ENCODE measurements around the gene MSH5. TPM values are rescaled to one million over a fixed set of nuclear protein-coding genes. Genes with fewer than 3 reads are reported as not detected.
"Not testable (repeated sequence)": the region's sequence is repeated elsewhere in the genome, so short reads cannot be mapped to it uniquely, and the experiment has no call there.

Gene MSH5
- total RNA-seq, 1 experiment from 2014 or later, result 90.4 TPM

GRCh38 chr6:31708224-31708623 is 31.6 kb upstream of the MSH5 start:
- Histone ChIP-seq H3K4me1 (ENCODE audit: control insufficient read depth in 1 of 2, insufficient read depth in 2 of 2, low read length in 2 of 2) (peaks cover 6 to 20% of the 10 kb centered on the region in 2 experiments; a peak in 3 of 4 replicates), H4K20me1 (ENCODE audit: insufficient read depth) (no peaks in the 10 kb centered on the region), H3K9me2 (ENCODE audit: insufficient read depth) (no peaks in the 10 kb centered on the region), H3K79me2 (ENCODE audit: insufficient read depth, low read length) (no peaks in the 10 kb centered on the region), H2AFZ (ENCODE audit: low read depth, low read length, poor library complexity, severe bottlenecking) (no peak overlapping the region), H3K27me3 (ENCODE audit: insufficient read depth, low read length) (no peaks in the 10 kb centered on the region), H3K9me3 (ENCODE audit: control insufficient read depth in 1 of 2, insufficient read depth in 1 of 2, low read depth in 1 of 2, low read length in 2 of 2) (no peaks in the 10 kb centered on the region), H3K9ac (ENCODE audit: low read length) (no peak overlapping the region), H3K4me2 (ENCODE audit: low read length) (no peak overlapping the region), H3K36me3 (ENCODE audit: control insufficient read depth in 1 of 2, insufficient read depth in 2 of 2, low read length in 2 of 2) (no peaks in the 10 kb centered on the region), H3K4me3 (replicated peaks in 1 of 2; ENCODE audit: low read depth in 1 of 2, low read length in 2 of 2) (no peak overlapping the region), H3K27ac (ENCODE audit: low read depth, low read length) (no peak overlapping the region)
- ChIA-PET CTCF (no interaction called here), POLR2A (no interaction called here), RAD21 (ENCODE audit: low non-redundant PET in 1 of 2, low total read pairs in 2 of 2, uncharacterized antibody in 2 of 2, unreplicated experiment in 2 of 2) (no interaction called here)
- DNase-seq (ENCODE audit: low read depth, low spot score), result no peak
- TF ChIP-seq MAX (IDR thresholded peaks at IDR 0.05) (no peak), YY1 (IDR thresholded peaks at IDR 0.05; ENCODE audit: extremely low read depth, insufficient replicate concordance, low read depth, low read length) (no peak), POLR2A (IDR thresholded peaks at IDR 0.05; ENCODE audit: borderline replicate concordance, extremely low read depth, insufficient read depth, insufficient read length) (no peak), ELF1 (IDR thresholded peaks at IDR 0.05; ENCODE audit: borderline replicate concordance, low read depth) (no peak), TCF7L2 (IDR thresholded peaks at IDR 0.05; ENCODE audit: borderline replicate concordance, extremely low read depth, insufficient read depth, insufficient read length) (no peak), ZBTB33 (IDR thresholded peaks at IDR 0.05; ENCODE audit: extremely low read depth, insufficient replicate concordance, low read length) (no peak), POLR2AphosphoS5 (IDR thresholded peaks at IDR 0.05; ENCODE audit: low read depth, low read length) (no peak), ZNF274 (IDR thresholded peaks at IDR 0.05; ENCODE audit: low read depth, low read length) (no peak), CEBPB (IDR thresholded peaks at IDR 0.05; ENCODE audit: low read depth) (no peak), CBX3 (IDR thresholded peaks at IDR 0.05; ENCODE audit: low read depth) (no peak), EZH2phosphoT487 (IDR thresholded peaks at IDR 0.05; ENCODE audit: borderline replicate concordance) (no peak), CTCF (IDR thresholded peaks at IDR 0.05 in 2 of 3, conservative IDR thresholded peaks at IDR 0.05 in 1 of 3; ENCODE audit: borderline replicate concordance in 1 of 3, insufficient read depth in 1 of 3, low read depth in 2 of 3, low read length in 2 of 3) (no peak), FOSL1 (IDR thresholded peaks at IDR 0.05; ENCODE audit: low read depth) (no peak), RAD21 (IDR thresholded peaks at IDR 0.05; ENCODE audit: low read depth) (no peak), ATF3 (IDR thresholded peaks at IDR 0.05) (no peak), JUND (IDR thresholded peaks at IDR 0.05) (no peak), SP1 (IDR thresholded peaks at IDR 0.05; ENCODE audit: low read depth) (no peak), SRF (IDR thresholded peaks at IDR 0.05; ENCODE audit: low read depth) (no peak)
- intact Hi-C loops (cut with micrococcal nuclease), result no loop called here
- no TSS peak for BruUV-seq (replicated peaks)
- no peak for ATAC-seq

- CTCF ChIA-PET; H3K9me3 ChIP-seq (ENCODE audit: control insufficient read depth in 1 of 2, insufficient read depth in 1 of 2, low read depth in 1 of 2, low read length in 2 of 2); RAD21 ChIA-PET (ENCODE audit: low non-redundant PET in 1 of 2, low total read pairs in 2 of 2, uncharacterized antibody in 2 of 2, unreplicated experiment in 2 of 2); H3K9ac ChIP-seq (ENCODE audit: low read length); H4K20me1 ChIP-seq (ENCODE audit: insufficient read depth); H2AFZ ChIP-seq (ENCODE audit: low read depth, low read length, poor library complexity, severe bottlenecking); H3K27me3 ChIP-seq (ENCODE audit: insufficient read depth, low read length); DNase-seq (ENCODE audit: low read depth, low spot score); H3K27ac ChIP-seq (ENCODE audit: low read depth, low read length); ATAC-seq; H3K4me3 ChIP-seq (replicated peaks in 1 of 2; ENCODE audit: low read depth in 1 of 2, low read length in 2 of 2); POLR2A ChIA-PET; H3K4me2 ChIP-seq (ENCODE audit: low read length); intact Hi-C loops (cut with micrococcal nuclease); BruUV-seq (replicated peaks); H3K79me2 ChIP-seq (ENCODE audit: insufficient read depth, low read length); H3K9me2 ChIP-seq (ENCODE audit: insufficient read depth); H3K36me3 ChIP-seq (ENCODE audit: control insufficient read depth in 1 of 2, insufficient read depth in 2 of 2, low read length in 2 of 2): not testable (repeated sequence)
- peaks cover 8 to 20% of the 10 kb centered on the region in 2 experiments; a peak in 3 of 4 replicates for H3K4me1 ChIP-seq (ENCODE audit: control insufficient read depth in 1 of 2, insufficient read depth in 2 of 2, low read length in 2 of 2)
Observed at GRCh38 chr6:31709157-31709556, 30.6 kb upstream of the MSH5 start.

Data from HCT116 (cell line).